Measurements from ENCODE around the gene CHST12. TPM values are rescaled to one million over a fixed set of nuclear protein-coding genes. Genes with fewer than 3 reads are reported as not detected.

The CHST12 gene
- 24.9 TPM for polyA plus RNA-seq

DNA sequence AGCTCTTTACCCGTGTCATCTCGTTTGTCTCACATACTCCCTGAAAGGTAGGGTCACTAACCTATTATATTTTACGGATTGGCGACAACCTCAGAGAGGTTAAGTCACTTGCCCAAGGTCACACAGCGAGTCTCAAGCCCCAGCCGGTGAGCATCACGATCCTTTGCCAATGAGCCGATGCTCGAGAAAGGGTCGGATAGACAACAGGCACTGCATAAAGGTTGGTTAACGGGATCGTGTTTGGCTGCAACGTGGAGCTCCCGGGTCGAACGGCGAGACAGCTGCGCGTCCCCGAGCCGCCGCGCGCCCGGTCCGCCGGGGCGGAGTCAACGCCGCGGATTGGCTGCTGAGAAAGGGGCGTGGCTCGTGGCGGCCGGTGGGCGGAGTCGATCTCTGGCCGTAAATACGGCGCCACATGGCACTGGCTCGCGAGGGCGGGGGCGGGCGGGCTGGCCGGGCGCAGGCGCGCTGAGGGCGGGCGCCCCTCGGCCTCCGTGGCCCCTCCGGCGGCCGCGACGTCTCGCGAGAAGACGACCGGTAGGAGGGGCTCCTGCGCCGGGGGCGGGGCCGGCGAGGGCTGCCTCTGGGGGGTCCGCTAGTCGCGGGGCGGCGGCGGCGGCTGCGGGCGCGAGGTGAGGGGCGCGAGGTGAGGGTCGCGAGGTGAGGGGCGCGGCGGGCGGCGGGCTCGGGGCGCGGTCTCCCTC is at the start of gene CHST12:
CHST12 (plus strand) TSS at position 598 of the 704 bp plus-strand sequence. CDS start 29,029 bp downstream, outside the sequence.
- Mint-ChIP-seq H3K4me1 (peaks cover 28 to 42% (median 37%) of the 10 kb centered on the region in 3 donors), H3K36me3 (peaks cover 2% of the 10 kb centered on the region), H3K27ac (peak within 1 kb of the TSS; percentile 76 to 90 (median 87)), H3K9me3 (no peaks in the 10 kb centered on the region), H3K27me3 (no peaks in the 10 kb centered on the region), H3K4me3 (peak within 1 kb of the TSS; percentile 83 to 94 (median 90))

- peak overlapping the region; percentile 97 to 100 (median 100) for H3K27ac Mint-ChIP-seq
- H3K4me1 Mint-ChIP-seq: peaks cover 6 to 21% (median 17%) of the 10 kb centered on the region in 3 donors
- H3K4me3 Mint-ChIP-seq: peak overlapping the region; percentile 93 to 98 (median 97)
- no peaks in the 10 kb centered on the region for H3K36me3 Mint-ChIP-seq
- no peaks in the 10 kb centered on the region for H3K27me3 Mint-ChIP-seq
- no peaks in the 10 kb centered on the region for H3K9me3 Mint-ChIP-seq
Measured at GRCh38 chr7:2353936-2354185, 49.5 kb upstream of the CHST12 start.

- Mint-ChIP-seq H3K4me3 (peak within 1 kb of the TSS; percentile 93 to 98 (median 97)), H3K36me3 (no peaks in the 10 kb centered on the region), H3K9me3 (no peaks in the 10 kb centered on the region), H3K27ac (peak within 1 kb of the TSS; percentile 97 to 100 (median 100)), H3K27me3 (no peaks in the 10 kb centered on the region), H3K4me1 (peaks cover 10 to 26% (median 21%) of the 10 kb centered on the region in 3 donors)
Measured at GRCh38 chr7:2354186-2354938, 49.0 kb upstream of the CHST12 start, which contains the start of gene EIF3B. TSS of gene EIF3B (plus strand) at chr7:2354827. CDS start at chr7:2354922, 95 bp downstream.

GRCh38 chr7:2354939-2355704 is 48.3 kb upstream of the CHST12 start:
- H3K27ac Mint-ChIP-seq: peak overlapping the region in 2 of 3 donors; percentile 83 to 100
- H3K27me3 Mint-ChIP-seq: no peaks in the 10 kb centered on the region
- H3K9me3 Mint-ChIP-seq: no peaks in the 10 kb centered on the region
- H3K4me3 Mint-ChIP-seq: peak overlapping the region; percentile 93 to 98 (median 97)
- peaks cover 10 to 33% (median 27%) of the 10 kb centered on the region in 3 donors for H3K4me1 Mint-ChIP-seq
- no peaks in the 10 kb centered on the region for H3K36me3 Mint-ChIP-seq

DNA sequence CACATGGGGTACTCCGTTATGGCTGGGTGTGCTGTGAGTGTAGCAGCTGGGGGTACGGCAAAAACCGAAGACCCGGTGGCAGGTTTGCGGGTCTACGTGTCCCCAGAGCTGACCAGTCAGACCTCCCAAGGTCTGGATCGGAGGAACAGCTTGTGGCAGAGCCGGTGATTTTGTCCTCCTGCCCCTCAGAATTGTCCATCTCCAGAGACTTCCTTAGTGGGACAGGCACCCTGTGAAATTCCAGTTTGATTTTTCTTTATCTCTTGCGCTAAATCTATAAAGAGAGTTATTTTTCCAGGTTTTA is 47.8 kb upstream of the CHST12 start:
- H3K27ac Mint-ChIP-seq: peak overlapping the region; percentile 67 to 91 (median 83)
- H3K36me3 Mint-ChIP-seq: no peaks in the 10 kb centered on the region
- no peaks in the 10 kb centered on the region for H3K27me3 Mint-ChIP-seq
- H3K4me3 Mint-ChIP-seq: peak overlapping the region; percentile 83 to 93 (median 90)
- H3K4me1 Mint-ChIP-seq: peaks cover 10 to 34% (median 33%) of the 10 kb centered on the region in 3 donors
- no peaks in the 10 kb centered on the region for H3K9me3 Mint-ChIP-seq

DNA sequence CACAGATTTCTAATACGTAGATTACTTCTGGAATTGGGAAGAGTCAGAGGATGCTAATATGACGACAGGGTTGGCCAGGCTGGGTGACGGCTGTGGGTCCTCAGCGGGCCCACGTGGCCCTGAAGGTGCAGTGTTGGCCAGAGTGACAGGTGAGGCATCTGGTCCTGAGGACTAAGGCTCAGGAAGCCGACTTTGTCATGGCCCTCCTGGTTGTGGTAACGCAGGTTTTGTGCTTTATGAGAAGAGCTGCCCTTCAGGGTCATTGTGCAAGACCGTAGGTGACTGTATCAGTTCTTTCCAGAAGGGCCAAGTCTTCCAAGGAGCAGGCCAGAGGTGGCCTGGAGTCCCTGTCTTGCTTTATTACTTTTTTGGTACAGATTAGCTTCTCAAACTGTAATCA is 46.2 kb upstream of the CHST12 start:
- Mint-ChIP-seq H3K4me3 (peak overlapping the region; percentile 33 to 93 (median 36)), H3K4me1 (peaks cover 10 to 35% (median 34%) of the 10 kb centered on the region in 3 donors), H3K27ac (peak overlapping the region in 1 of 3 donors; percentile 1), H3K9me3 (no peaks in the 10 kb centered on the region), H3K36me3 (no peaks in the 10 kb centered on the region), H3K27me3 (no peaks in the 10 kb centered on the region)

DNA sequence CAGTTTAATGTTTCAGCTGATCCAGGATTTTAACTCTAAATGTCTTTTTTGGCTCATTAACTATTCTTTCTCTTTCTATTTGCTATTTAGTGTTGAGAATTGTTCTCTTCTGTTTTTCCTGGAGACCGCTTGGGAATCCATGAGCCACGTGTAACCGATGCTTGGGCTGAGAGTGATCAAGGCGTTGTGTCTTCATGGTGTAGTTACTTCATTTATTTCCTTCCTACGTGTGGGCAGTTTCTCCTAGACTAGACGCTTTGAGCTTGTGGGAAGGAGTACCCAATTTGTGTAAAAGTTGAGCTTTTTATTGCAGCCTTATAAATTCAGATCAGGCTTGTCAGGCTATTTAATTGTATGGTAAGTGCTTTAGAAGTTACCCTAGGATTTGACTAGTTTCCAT is 45.8 kb upstream of the CHST12 start:
- Mint-ChIP-seq H3K4me3 (peak overlapping the region in 3 of 4 donors; percentile 18 to 93 (median 33)), H3K27me3 (no peaks in the 10 kb centered on the region), H3K4me1 (peaks cover 10 to 35% (median 34%) of the 10 kb centered on the region in 3 donors), H3K9me3 (no peaks in the 10 kb centered on the region), H3K36me3 (no peaks in the 10 kb centered on the region), H3K27ac (peak overlapping the region in 1 of 3 donors; percentile 1)

GRCh38 chr7:2358968-2359527 is 44.4 kb upstream of the CHST12 start:
- no peaks in the 10 kb centered on the region for H3K36me3 Mint-ChIP-seq
- H3K9me3 Mint-ChIP-seq: no peaks in the 10 kb centered on the region
- peak overlapping the region in 2 of 3 donors; percentile 31 to 51 for H3K27ac Mint-ChIP-seq
- H3K4me1 Mint-ChIP-seq: peaks cover 10 to 33% (median 29%) of the 10 kb centered on the region in 3 donors
- H3K4me3 Mint-ChIP-seq: peak overlapping the region in 1 of 4 donors; percentile 33
- H3K27me3 Mint-ChIP-seq: no peaks in the 10 kb centered on the region

DNA sequence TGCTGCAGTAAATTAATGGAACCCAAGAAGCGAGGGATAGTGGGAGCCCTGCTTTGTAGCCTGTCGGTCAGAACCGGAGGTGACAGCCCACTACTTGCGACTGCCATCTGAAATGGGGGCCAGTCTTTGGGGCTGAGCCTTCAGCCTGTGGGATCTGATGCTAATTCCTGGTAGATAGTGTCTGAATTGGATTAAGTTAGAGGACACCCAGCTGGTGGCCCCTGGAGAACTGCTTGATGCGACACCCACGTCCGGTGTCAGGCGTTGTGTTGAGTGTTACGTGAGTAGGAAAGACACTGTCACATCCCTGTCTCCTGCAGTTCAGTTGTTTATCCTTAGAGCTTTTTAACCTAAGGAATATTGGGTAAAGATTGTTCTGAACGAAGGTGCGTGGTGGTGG is 43.8 kb upstream of the CHST12 start:
- H3K4me1 Mint-ChIP-seq: peaks cover 10 to 31% (median 29%) of the 10 kb centered on the region in 3 donors
- H3K27me3 Mint-ChIP-seq: no peaks in the 10 kb centered on the region
- H3K4me3 Mint-ChIP-seq: peak overlapping the region in 2 of 4 donors; percentile 12 to 33
- H3K27ac Mint-ChIP-seq: peak overlapping the region in 2 of 3 donors; percentile 31 to 51
- H3K36me3 Mint-ChIP-seq: no peaks in the 10 kb centered on the region
- no peaks in the 10 kb centered on the region for H3K9me3 Mint-ChIP-seq

GRCh38 chr7:2360796-2361195 is 42.6 kb upstream of the CHST12 start:
- Mint-ChIP-seq H3K4me1 (peaks cover 8 to 31% (median 27%) of the 10 kb centered on the region in 3 donors), H3K27ac (peak overlapping the region in 1 of 3 donors; percentile 21), H3K4me3 (no peak overlapping the region), H3K36me3 (no peaks in the 10 kb centered on the region), H3K27me3 (no peaks in the 10 kb centered on the region), H3K9me3 (no peaks in the 10 kb centered on the region)

DNA sequence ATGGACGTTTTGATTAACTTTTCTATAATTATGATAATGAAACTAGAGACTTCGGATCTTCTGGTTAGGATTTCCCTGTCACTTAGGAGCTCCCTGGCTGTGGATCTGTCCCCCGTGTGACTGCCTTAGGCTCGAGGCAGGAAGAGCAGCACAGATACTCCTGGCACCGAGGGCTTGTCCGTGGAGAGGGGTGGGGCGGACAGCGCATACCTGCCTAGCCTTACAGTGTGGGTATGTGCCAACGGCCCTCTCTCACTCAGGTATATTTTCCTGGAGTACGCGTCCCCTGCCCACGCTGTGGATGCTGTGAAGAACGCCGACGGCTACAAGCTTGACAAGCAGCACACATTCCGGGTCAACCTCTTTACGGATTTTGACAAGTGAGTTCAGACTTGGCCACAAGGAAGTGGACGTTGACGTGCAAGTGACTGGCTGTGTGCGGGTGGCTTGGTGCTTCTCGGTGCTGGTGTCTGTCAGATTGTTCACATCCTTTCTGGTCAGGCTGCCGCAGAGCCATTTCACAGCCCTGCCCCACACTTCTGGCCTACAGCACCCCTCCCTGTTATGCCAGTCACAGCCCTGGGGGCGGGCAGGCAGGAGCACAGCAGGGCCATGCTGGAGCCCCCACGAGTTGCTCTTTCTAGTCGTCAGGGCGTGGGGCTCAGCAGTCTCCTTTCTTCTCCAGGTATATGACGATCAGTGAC is 40.9 kb upstream of the CHST12 start:
- Mint-ChIP-seq H3K36me3 (no peaks in the 10 kb centered on the region), H3K4me3 (no peak overlapping the region), H3K27ac (peak overlapping the region in 1 of 3 donors; percentile 19), H3K27me3 (no peaks in the 10 kb centered on the region), H3K4me1 (peaks cover 4 to 21% (median 16%) of the 10 kb centered on the region in 3 donors), H3K9me3 (no peaks in the 10 kb centered on the region)

GRCh38 chr7:2369139-2369538 is 34.3 kb upstream of the CHST12 start:
- Mint-ChIP-seq H3K27ac (no peak overlapping the region), H3K9me3 (no peaks in the 10 kb centered on the region), H3K4me3 (no peak overlapping the region), H3K27me3 (no peaks in the 10 kb centered on the region), H3K36me3 (peaks cover 5% of the 10 kb centered on the region), H3K4me1 (peaks cover 0 to 1% (median 0%) of the 10 kb centered on the region in 3 donors)

GRCh38 chr7:2371329-2371728 is 32.1 kb upstream of the CHST12 start:
- Mint-ChIP-seq H3K27me3 (no peaks in the 10 kb centered on the region), H3K36me3 (peaks cover 5% of the 10 kb centered on the region), H3K4me1 (peaks cover 0 to 2% (median 1%) of the 10 kb centered on the region in 3 donors), H3K9me3 (no peaks in the 10 kb centered on the region), H3K27ac (no peak overlapping the region), H3K4me3 (no peak overlapping the region)

GRCh38 chr7:2372724-2373123 is 30.7 kb upstream of the CHST12 start:
- Mint-ChIP-seq H3K27ac (peak overlapping the region in 1 of 3 donors; percentile 50), H3K4me1 (peaks cover 0 to 2% (median 1%) of the 10 kb centered on the region in 3 donors), H3K36me3 (peaks cover 5% of the 10 kb centered on the region), H3K27me3 (no peaks in the 10 kb centered on the region), H3K9me3 (no peaks in the 10 kb centered on the region), H3K4me3 (no peak overlapping the region)
